K562 (cell line): ENCODE results near the gene LRRC4. TPM values are rescaled to one million over a fixed set of nuclear protein-coding genes. Genes with fewer than 3 reads are reported as not detected.

Experiments
- ATAC-seq: fragments of 200-7000 bp; cut with Tn5 transposase; 3 replicates; pipeline ENCODE4 v1.9.1; 2020; ENCODE audit warnings: moderate library complexity
- BruUV-seq: library from RNA; stranded (reverse); fragments of 400-500 nt; replicated peaks from 2 replicates; lab custom pipeline; 2021; lab: Mats Ljungman, UMichigan
- CTCF ChIA-PET: fragments of 300-600 bp; formaldehyde crosslinking; extraction: SDS; loops from one replicate; lab custom pipeline; 2021; ENCODE audit warnings: low intra/inter-chr PET ratio; lab: Yijun Ruan, JAX
- POLR2A ChIA-PET: fragments of 300-600, 350-650 bp; sonication (Branson Sonifier 250); formaldehyde crosslinking; extraction: SDS; loops from one replicate; lab custom pipeline; 2021; ENCODE audit warnings: antibody characterized with exemption, inconsistent platforms; lab: Yijun Ruan, JAX
- DNase-seq, 4 experiments: peaks; one replicate each; pipeline versions ENCODE4 v3.0.0 to v3.0.0-alpha.2; 2011 to 2018; ENCODE audit warnings: low spot score in 3 of 4, mixed read lengths in 3 of 4; ENCODE audit errors: extremely low read depth in 1 of 4
- FAIRE-seq: peaks from 2 replicates; lab custom pipeline; 2011; peaks lifted over from hg19 to GRCh38; lab: Jason Lieb, UNC
- H2AFZ ChIP-seq: 2 replicates; pipeline ENCODE4 v1.6.0; 2011; ENCODE audit warnings: low read depth, low read length, control low read depth, inconsistent platforms
- H3K27ac ChIP-seq: fragments of 200-600 bp; 3 replicates; pipeline ENCODE4 v1.8.0; 2011; ENCODE audit warnings: low read depth, mild to moderate bottlenecking, control low read depth, inconsistent platforms, low read length, moderate library complexity, mixed read lengths; ENCODE audit errors: extremely low read depth
- H3K27me3 ChIP-seq, 2 experiments: fragments of 300-600 bp in 1 of 2; 2 replicates in 1 of 2; 3 replicates in 1 of 2; pipeline versions ENCODE4 v1.6.0 to v1.8.0; 2011; ENCODE audit warnings: inconsistent platforms in 2 of 2, low read length in 2 of 2, mild to moderate bottlenecking in 1 of 2, mixed read lengths in 1 of 2, moderate library complexity in 1 of 2; ENCODE audit not compliant: control insufficient read depth in 2 of 2, insufficient read depth in 2 of 2
- H3K36me3 ChIP-seq: fragments of 300-600 bp; 3 replicates; pipeline ENCODE4 v1.8.0; 2011; ENCODE audit warnings: mild to moderate bottlenecking, low read length, inconsistent platforms; ENCODE audit not compliant: control insufficient read depth, insufficient read depth
- H3K4me1 ChIP-seq, 2 experiments: fragments of 200-600 bp in 1 of 2; replicated peaks in 1 of 2; 2 replicates in 1 of 2; 3 replicates in 1 of 2; pipeline versions ENCODE4 v1.5.1 to v1.8.0; 2011; ENCODE audit warnings: inconsistent platforms in 2 of 2, low read length in 2 of 2, mild to moderate bottlenecking in 1 of 2, mixed read lengths in 1 of 2, moderate library complexity in 1 of 2; ENCODE audit not compliant: control insufficient read depth in 2 of 2, insufficient read depth in 2 of 2
- H3K4me2 ChIP-seq: 2 replicates; pipeline ENCODE4 v1.6.1; 2011; ENCODE audit warnings: low read length, control low read depth, inconsistent platforms, mixed read lengths; ENCODE audit not compliant: insufficient read depth
- H3K4me3 ChIP-seq: fragments of 200-600 bp; sonication (generic), shearing (Covaris generic); 2 replicates; pipeline ENCODE4 v1.5.1; 2016; ENCODE audit warnings: control low read depth, inconsistent platforms
- H3K79me2 ChIP-seq: fragments of 200-600 bp; 3 replicates; pipeline ENCODE4 v1.8.0; 2011; ENCODE audit warnings: low read length, inconsistent platforms; ENCODE audit not compliant: control insufficient read depth, insufficient read depth
- H3K9ac ChIP-seq, 2 experiments: 2 replicates each; pipeline versions ENCODE4 v1.6.0 to v1.6.1; 2011; ENCODE audit warnings: low read depth in 2 of 2, low read length in 2 of 2, control low read depth in 1 of 2, inconsistent platforms in 1 of 2, mild to moderate bottlenecking in 1 of 2, mixed read lengths in 1 of 2; ENCODE audit not compliant: insufficient read depth in 1 of 2
- H3K9me1 ChIP-seq: one replicate; pipeline ENCODE4 v1.6.0; 2011; ENCODE audit warnings: inconsistent platforms, mild to moderate bottlenecking, low read length, moderate library complexity; ENCODE audit not compliant: control insufficient read depth, insufficient read depth
- H3K9me3 ChIP-seq: replicated peaks from 2 replicates; pipeline ENCODE4 v1.5.1; 2011; ENCODE audit warnings: low read depth, low read length, inconsistent platforms; ENCODE audit not compliant: control insufficient read depth, insufficient read depth
- H4K20me1 ChIP-seq: replicated peaks from 2 replicates; pipeline ENCODE4 v1.6.1; 2011; ENCODE audit warnings: low read length, inconsistent platforms, mixed read lengths; ENCODE audit not compliant: control insufficient read depth, insufficient read depth
- ERF ChIP-seq: fragments of 450-650 bp; formaldehyde crosslinking; IDR thresholded peaks from 2 replicates; pipeline ENCODE4 v1.4.0; 2020; ENCODE audit warnings: mild to moderate bottlenecking, mixed read lengths
- FOXK1 ChIP-seq: sonication (generic); formaldehyde crosslinking; IDR thresholded peaks from 2 replicates; pipeline ENCODE4 v1.8.0; 2022; ENCODE audit warnings: missing genetic modification reagents, mild to moderate bottlenecking, borderline replicate concordance
- GTF2E2 ChIP-seq: fragments of 200-800 bp; sonication (Bioruptor generic); IDR thresholded peaks from 2 replicates; pipeline ENCODE4 v1.6.1; 2016; ENCODE audit warnings: missing genetic modification characterization, missing compliant biosample characterization
- HDAC3 ChIP-seq: fragments of 450-650 bp; IDR thresholded peaks from 2 replicates; pipeline ENCODE4 v1.6.1; 2018; ENCODE audit warnings: borderline replicate concordance, mild to moderate bottlenecking, moderate library complexity; ENCODE audit not compliant: partially characterized antibody
- RFX5 ChIP-seq: IDR thresholded peaks from 2 replicates; pipeline ENCODE4 v1.6.1; 2011; ENCODE audit warnings: low read depth, mild to moderate bottlenecking, improper control_type of control experiment, low read length
- TRIM28 ChIP-seq: fragments of 450-650 bp; IDR thresholded peaks from 2 replicates; pipeline ENCODE4 v1.6.1; 2017
- ZNF584 ChIP-seq: fragments of 200-800 bp; sonication (Bioruptor generic); IDR thresholded peaks from 2 replicates; pipeline ENCODE4 v1.6.1; 2016; ENCODE audit warnings: low read depth, mild to moderate bottlenecking, missing genetic modification characterization, missing compliant biosample characterization
- ZNF75A ChIP-seq: fragments of 450-650 bp; formaldehyde crosslinking; IDR thresholded peaks from 2 replicates; pipeline ENCODE4 v1.4.0; 2020; ENCODE audit warnings: mild to moderate bottlenecking
- WGBS: fragments of 100-300 bp; shearing (Covaris generic); methylation state at CpG from one replicate; pipeline ENCODE4 v1.1.6; 2016; ENCODE audit warnings: low coverage, mixed read lengths; ENCODE audit not compliant: insufficient coverage; ENCODE audit errors: missing lambda C conversion rate; 5-methylcytosine and 5-hydroxymethylcytosine counted together
- in situ Hi-C: fragments of 300-500 bp; cut with MboI; formaldehyde crosslinking; loops from 4 replicates; pipeline ENCODE4 v1.15.0; 2018; ENCODE audit warnings: inconsistent platforms, mixed read lengths
- intact Hi-C: fragments of 100-400 bp; cut with micrococcal nuclease; formaldehyde crosslinking; loops from 2 replicates; pipeline ENCODE4 v1.14.2; 2022
- polyA plus RNA-seq, 8 experiments: library from polyadenylated mRNA; depleted of rRNA in 4 of 8; stranded (reverse) in 5 of 8; unstranded in 3 of 8; fragments of >200 nt; fragmentation: Nextera tagmentation in 2 of 8; fragmentation: Illumina TruSeq in 1 of 8; extraction: Ambion mirVana in 2 of 8; extraction: Trizol in 1 of 8; gene quantifications; 2 replicates each; pipeline versions ENCODE4 v1.2.1 to v1.2.3, GENCODE V29; 2011 to 2014; ENCODE audit warnings: inconsistent platforms in 1 of 8, missing spikeins in 1 of 8
- total RNA-seq, 7 experiments: library from RNA; depleted of rRNA in 6 of 7; stranded (reverse); fragments of >200 nt in 6 of 7; fragmentation: Illumina TruSeq in 2 of 7; extraction: Trizol in 2 of 7; gene quantifications; 2 replicates each; pipeline versions ENCODE4 v1.2.1 to v1.2.3, GENCODE V29; 2011 to 2021; ENCODE audit warnings: low replicate concordance in 1 of 7
- TF ChIP-seq, protein P1 (sequence below), 2 experiments: fragments of 450-650 bp; IDR thresholded peaks; 2 replicates each; pipeline ENCODE4 v1.6.1; 2016
- TF ChIP-seq, protein P2 (sequence below): fragments of 200-800 bp; sonication (Bioruptor generic); IDR thresholded peaks from 2 replicates; pipeline ENCODE4 v1.6.1; 2017; ENCODE audit warnings: missing genetic modification characterization, missing compliant biosample characterization
- TF ChIP-seq, protein P3 (sequence below): fragments of 450-650 bp; IDR thresholded peaks from 2 replicates; pipeline ENCODE4 v1.7.0; 2016; ENCODE audit warnings: borderline replicate concordance
- TF ChIP-seq, protein P4 (sequence below): sonication (generic); formaldehyde crosslinking; IDR thresholded peaks from 2 replicates; pipeline ENCODE4 v1.8.1; 2023; ENCODE audit warnings: mild to moderate bottlenecking, missing genetic modification reagents

The LRRC4 gene
- total and polyA plus RNA-seq, 9 of the 15 experiments (the other 6 are each of a cell fraction or from before 2014, with no cell fraction given), result 0.04 to 0.11 TPM; not detected in 7

DNA sequence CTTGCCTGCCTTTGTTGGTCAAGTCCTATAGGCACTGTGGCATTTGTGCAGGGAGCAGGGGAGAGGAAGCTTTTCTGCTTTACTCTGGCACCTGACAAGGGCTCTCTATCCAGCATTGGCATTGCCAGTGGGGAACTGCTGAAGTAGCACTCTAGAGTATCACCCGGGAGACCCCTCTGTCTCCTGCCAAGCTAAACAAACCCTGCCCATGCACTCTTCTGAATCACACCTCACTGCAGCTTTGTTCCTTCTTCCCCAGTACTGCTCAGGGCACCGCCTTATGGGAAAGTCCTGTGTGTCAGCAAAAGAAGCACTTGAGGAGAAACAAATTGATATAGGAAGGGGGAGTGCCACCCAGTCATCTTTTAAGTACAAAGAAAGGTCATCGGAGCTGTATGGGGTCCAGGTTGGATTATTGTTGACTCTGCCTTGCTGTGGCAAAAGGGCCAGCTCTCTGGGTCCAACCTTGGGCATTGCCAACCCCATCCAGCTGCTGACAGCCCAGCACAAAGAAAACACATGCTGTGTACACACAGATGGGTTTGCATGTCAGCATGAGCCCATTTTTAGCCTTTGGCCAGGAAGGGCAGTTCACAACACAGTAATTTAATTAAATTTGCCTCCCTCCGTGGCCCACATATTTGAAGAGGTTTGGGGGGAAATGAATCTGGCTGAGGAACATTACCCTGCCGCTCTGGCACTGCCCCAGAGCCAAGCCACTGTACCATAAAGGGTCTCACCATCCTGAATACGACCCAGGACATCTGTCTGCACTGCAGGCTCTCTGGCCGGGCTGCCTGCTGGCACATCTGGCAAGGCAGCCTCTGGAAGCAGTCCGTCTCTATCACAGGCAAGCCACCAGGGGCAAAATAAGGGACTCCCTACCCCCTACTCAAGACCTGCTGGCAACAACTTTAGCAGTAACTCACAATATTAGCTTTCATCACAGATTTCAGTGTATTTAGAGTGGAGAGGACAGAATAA, 13.1 kb downstream of the LRRC4 start:
- Histone ChIP-seq H3K27ac (no peak overlapping the region), H3K4me3 (no peak overlapping the region), H2AFZ (no peak overlapping the region), H3K4me2 (no peak overlapping the region), H3K9me3 (no peaks in the 10 kb centered on the region), H3K79me2 (no peaks in the 10 kb centered on the region), H4K20me1 (0 out of 2 replicates have a peak, but pooled peaks cover 5% of the 10 kb centered on the region), H3K27me3 (no peaks in the 10 kb centered on the region), H3K4me1 (peaks cover 0 to 8% of the 10 kb centered on the region in 2 experiments; a peak in 3 of 5 replicates), H3K9me1 (peaks cover 8% of the 10 kb centered on the region), H3K9ac (no peak overlapping the region), H3K36me3 (peaks cover 67% of the 10 kb centered on the region)
- TF ChIP-seq, protein P1, sequence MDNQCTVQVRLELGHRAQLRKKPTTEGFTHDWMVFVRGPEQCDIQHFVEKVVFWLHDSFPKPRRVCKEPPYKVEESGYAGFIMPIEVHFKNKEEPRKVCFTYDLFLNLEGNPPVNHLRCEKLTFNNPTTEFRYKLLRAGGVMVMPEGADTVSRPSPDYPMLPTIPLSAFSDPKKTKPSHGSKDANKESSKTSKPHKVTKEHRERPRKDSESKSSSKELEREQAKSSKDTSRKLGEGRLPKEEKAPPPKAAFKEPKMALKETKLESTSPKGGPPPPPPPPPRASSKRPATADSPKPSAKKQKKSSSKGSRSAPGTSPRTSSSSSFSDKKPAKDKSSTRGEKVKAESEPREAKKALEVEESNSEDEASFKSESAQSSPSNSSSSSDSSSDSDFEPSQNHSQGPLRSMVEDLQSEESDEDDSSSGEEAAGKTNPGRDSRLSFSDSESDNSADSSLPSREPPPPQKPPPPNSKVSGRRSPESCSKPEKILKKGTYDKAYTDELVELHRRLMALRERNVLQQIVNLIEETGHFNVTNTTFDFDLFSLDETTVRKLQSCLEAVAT (IDR thresholded peaks at IDR 0.05), result no peak
- TF ChIP-seq, protein P2, sequence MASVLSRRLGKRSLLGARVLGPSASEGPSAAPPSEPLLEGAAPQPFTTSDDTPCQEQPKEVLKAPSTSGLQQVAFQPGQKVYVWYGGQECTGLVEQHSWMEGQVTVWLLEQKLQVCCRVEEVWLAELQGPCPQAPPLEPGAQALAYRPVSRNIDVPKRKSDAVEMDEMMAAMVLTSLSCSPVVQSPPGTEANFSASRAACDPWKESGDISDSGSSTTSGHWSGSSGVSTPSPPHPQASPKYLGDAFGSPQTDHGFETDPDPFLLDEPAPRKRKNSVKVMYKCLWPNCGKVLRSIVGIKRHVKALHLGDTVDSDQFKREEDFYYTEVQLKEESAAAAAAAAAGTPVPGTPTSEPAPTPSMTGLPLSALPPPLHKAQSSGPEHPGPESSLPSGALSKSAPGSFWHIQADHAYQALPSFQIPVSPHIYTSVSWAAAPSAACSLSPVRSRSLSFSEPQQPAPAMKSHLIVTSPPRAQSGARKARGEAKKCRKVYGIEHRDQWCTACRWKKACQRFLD (CRISPR knock-in tag), result no peak
- TF ChIP-seq GTF2E2 (tag) (no peak), ZNF584 (CRISPR knock-in tag) (no peak), FOXK1 (no peak), ZNF75A (CRISPR knock-in tag) (no peak), TRIM28 (no peak), ERF (no peak), HDAC3 (no peak), RFX5 (no peak)
- TF ChIP-seq, protein P3, sequence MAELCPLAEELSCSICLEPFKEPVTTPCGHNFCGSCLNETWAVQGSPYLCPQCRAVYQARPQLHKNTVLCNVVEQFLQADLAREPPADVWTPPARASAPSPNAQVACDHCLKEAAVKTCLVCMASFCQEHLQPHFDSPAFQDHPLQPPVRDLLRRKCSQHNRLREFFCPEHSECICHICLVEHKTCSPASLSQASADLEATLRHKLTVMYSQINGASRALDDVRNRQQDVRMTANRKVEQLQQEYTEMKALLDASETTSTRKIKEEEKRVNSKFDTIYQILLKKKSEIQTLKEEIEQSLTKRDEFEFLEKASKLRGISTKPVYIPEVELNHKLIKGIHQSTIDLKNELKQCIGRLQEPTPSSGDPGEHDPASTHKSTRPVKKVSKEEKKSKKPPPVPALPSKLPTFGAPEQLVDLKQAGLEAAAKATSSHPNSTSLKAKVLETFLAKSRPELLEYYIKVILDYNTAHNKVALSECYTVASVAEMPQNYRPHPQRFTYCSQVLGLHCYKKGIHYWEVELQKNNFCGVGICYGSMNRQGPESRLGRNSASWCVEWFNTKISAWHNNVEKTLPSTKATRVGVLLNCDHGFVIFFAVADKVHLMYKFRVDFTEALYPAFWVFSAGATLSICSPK, result no peak
- TF ChIP-seq, protein P4, sequence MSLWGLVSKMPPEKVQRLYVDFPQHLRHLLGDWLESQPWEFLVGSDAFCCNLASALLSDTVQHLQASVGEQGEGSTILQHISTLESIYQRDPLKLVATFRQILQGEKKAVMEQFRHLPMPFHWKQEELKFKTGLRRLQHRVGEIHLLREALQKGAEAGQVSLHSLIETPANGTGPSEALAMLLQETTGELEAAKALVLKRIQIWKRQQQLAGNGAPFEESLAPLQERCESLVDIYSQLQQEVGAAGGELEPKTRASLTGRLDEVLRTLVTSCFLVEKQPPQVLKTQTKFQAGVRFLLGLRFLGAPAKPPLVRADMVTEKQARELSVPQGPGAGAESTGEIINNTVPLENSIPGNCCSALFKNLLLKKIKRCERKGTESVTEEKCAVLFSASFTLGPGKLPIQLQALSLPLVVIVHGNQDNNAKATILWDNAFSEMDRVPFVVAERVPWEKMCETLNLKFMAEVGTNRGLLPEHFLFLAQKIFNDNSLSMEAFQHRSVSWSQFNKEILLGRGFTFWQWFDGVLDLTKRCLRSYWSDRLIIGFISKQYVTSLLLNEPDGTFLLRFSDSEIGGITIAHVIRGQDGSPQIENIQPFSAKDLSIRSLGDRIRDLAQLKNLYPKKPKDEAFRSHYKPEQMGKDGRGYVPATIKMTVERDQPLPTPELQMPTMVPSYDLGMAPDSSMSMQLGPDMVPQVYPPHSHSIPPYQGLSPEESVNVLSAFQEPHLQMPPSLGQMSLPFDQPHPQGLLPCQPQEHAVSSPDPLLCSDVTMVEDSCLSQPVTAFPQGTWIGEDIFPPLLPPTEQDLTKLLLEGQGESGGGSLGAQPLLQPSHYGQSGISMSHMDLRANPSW (CRISPR knock-in tag), result no peak
- POLR2A ChIA-PET, result interaction anchor here (0.9 to 1.5 kb wide), 3 partner anchors 19 to 35 kb away, joined by 3 to 4 read pairs (median 4); no protein-coding TSS in a partner anchor
- no peak for FAIRE-seq
- intact Hi-C loops, result no loop called here
- in situ Hi-C loops, result no loop called here
- CTCF ChIA-PET, result no interaction called here
- DNase-seq, result no peak
- BruUV-seq, result no TSS peak
- no peak for ATAC-seq
- WGBS, result 81% methylated on average over 8 of the region's 8 CpGs
